HepG2 (cell line): ENCODE data around the gene TWNK. TPM values are rescaled to one million over a fixed set of nuclear protein-coding genes. Genes with fewer than 3 reads are reported as not detected.
A peak's percentile ranks its signal among the peaks of the same experiment; 100 is the strongest.

Experiments
- ATF7 ChIP-seq, 2 experiments: fragments of 450-650 bp in 1 of 2; sonication (generic) in 1 of 2; formaldehyde crosslinking in 1 of 2; IDR thresholded peaks; 2 replicates each; pipeline versions ENCODE4 v1.4.0 to v1.6.1; 2016 to 2020; ENCODE audit warnings: antibody characterized with exemption in 1 of 2, mild to moderate bottlenecking in 1 of 2, missing genetic modification reagents in 1 of 2
- CBX1 ChIP-seq: IDR thresholded peaks from one replicate; pipeline ENCODE4 v1.6.1; 2016; ENCODE audit warnings: antibody characterized with exemption, low read depth
- CREB1 ChIP-seq, 2 experiments: fragments of 450-650 bp in 1 of 2; IDR thresholded peaks; 2 replicates each; pipeline ENCODE4 v1.6.1; 2016 to 2017; ENCODE audit warnings: control low read depth in 1 of 2, mild to moderate bottlenecking in 1 of 2, missing compliant biosample characterization in 1 of 2, missing genetic modification characterization in 1 of 2
- POLR2AphosphoS2 ChIP-seq: IDR thresholded peaks from 2 replicates; pipeline ENCODE4 v1.6.1; 2011; ENCODE audit warnings: low read depth, low read length, improper control_type of control experiment
- SP2 ChIP-seq: sonication (generic); formaldehyde crosslinking; IDR thresholded peaks from 2 replicates; pipeline ENCODE4 v1.5.1; 2020; ENCODE audit warnings: mild to moderate bottlenecking, missing genetic modification reagents
- TRIM24 ChIP-seq: sonication (generic); formaldehyde crosslinking; IDR thresholded peaks from 2 replicates; pipeline ENCODE4 v1.8.0; 2022; ENCODE audit warnings: mild to moderate bottlenecking, missing genetic modification reagents
- ZNF550 ChIP-seq: sonication (generic); formaldehyde crosslinking; IDR thresholded peaks from 2 replicates; pipeline ENCODE4 v1.4.0; 2020; ENCODE audit warnings: mild to moderate bottlenecking, missing genetic modification reagents, borderline replicate concordance
- polyA plus RNA-seq, 8 experiments: library from polyadenylated mRNA; depleted of rRNA in 3 of 8; stranded (reverse) in 7 of 8; unstranded in 1 of 8; fragments of >200 nt; fragmentation: Illumina TruSeq in 4 of 8; extraction: Trizol in 4 of 8; gene quantifications; 2 replicates each; pipeline versions ENCODE4 v1.2.1 to v1.2.3, GENCODE V29; 2011 to 2016; ENCODE audit warnings: low read depth in 4 of 8, missing spikeins in 1 of 8, mixed read lengths in 1 of 8; ENCODE audit not compliant: insufficient read depth in 1 of 8
- total RNA-seq, 5 experiments: library from RNA; depleted of rRNA; stranded (reverse); fragments of >200 nt; fragmentation: Illumina TruSeq; extraction: Trizol; gene quantifications; 2 replicates each; pipeline ENCODE4 v1.2.3, GENCODE V29; 2016; ENCODE audit warnings: low read depth in 1 of 5
- TF ChIP-seq, protein P1 (sequence below): sonication (generic); formaldehyde crosslinking; IDR thresholded peaks from 2 replicates; pipeline ENCODE4 v1.4.0; 2020; ENCODE audit warnings: missing genetic modification reagents, borderline replicate concordance
- TF ChIP-seq, protein P2 (sequence below): sonication (generic); formaldehyde crosslinking; conservative IDR thresholded peaks from 2 replicates; pipeline ENCODE4 v1.4.0; 2020; ENCODE audit warnings: mild to moderate bottlenecking, missing genetic modification reagents, moderate library complexity
- TF ChIP-seq, protein P3 (sequence below): sonication (generic); formaldehyde crosslinking; IDR thresholded peaks from 2 replicates; pipeline ENCODE4 v1.9.0; 2022; ENCODE audit warnings: low read depth, missing genetic modification reagents
- TF ChIP-seq, protein P4 (sequence below): sonication (generic); formaldehyde crosslinking; IDR thresholded peaks from 2 replicates; pipeline ENCODE4 v1.5.0; 2020; ENCODE audit warnings: mild to moderate bottlenecking, missing genetic modification reagents
- TF ChIP-seq, protein P5 (sequence below): sonication (generic); IDR thresholded peaks from 2 replicates; pipeline ENCODE4 v1.6.1; 2016; ENCODE audit warnings: low read depth, borderline replicate concordance

Gene TWNK
- total and polyA plus RNA-seq, 2 of the 13 experiments (the other 11 are each of a cell fraction or from before 2014, with no cell fraction given) = 10.7 to 16.5 TPM

DNA sequence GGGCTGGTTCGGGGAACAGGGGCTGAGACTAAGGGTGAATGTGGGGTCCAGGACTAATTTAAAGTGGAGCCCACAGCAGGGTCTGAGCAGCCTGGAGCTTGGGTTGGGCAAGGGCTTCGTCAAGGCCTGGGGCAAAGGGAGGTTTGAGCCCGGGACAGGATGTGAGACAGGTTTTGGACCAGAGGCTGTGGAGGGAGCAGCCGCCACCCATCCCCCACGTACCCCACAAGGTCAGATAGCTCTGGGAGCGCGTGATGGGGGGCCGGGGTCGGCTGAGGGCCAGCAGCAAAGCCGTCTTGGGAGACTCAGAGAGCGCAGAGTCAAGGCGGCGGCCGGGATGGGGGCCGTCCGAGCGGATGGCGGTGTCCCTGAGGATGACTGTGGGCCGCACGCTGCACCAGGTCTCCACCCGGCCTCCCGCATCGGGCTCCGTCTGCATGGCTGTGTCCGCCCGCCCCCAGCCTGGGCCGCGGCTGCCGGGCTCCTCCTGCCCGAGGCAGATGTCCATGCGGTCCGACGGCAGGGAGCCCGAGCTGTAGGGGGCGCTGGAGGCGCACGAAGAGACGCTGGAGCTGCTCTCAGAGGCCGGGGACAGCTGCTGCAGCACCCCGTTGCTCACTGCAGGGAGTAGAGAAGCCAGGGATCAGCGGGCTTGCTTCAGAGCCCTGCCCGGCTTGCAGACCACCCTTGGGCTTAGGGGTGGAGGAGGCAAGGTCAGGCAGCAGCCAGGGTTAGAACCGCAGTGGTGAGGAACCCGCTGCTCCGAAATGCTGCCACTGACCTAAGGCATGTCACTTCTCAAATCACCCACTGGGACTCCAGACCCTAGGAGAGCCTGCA, 31.5 kb downstream of the TWNK start (continued):
- no peak for TF ChIP-seq ZNF550 (CRISPR knock-in tag)
- no peak for TF ChIP-seq CREB1 (IDR thresholded peaks at IDR 0.05)
- no peak for TF ChIP-seq CREB1 (CRISPR knock-in tag; IDR thresholded peaks at IDR 0.05)
- TF ChIP-seq, protein P1, sequence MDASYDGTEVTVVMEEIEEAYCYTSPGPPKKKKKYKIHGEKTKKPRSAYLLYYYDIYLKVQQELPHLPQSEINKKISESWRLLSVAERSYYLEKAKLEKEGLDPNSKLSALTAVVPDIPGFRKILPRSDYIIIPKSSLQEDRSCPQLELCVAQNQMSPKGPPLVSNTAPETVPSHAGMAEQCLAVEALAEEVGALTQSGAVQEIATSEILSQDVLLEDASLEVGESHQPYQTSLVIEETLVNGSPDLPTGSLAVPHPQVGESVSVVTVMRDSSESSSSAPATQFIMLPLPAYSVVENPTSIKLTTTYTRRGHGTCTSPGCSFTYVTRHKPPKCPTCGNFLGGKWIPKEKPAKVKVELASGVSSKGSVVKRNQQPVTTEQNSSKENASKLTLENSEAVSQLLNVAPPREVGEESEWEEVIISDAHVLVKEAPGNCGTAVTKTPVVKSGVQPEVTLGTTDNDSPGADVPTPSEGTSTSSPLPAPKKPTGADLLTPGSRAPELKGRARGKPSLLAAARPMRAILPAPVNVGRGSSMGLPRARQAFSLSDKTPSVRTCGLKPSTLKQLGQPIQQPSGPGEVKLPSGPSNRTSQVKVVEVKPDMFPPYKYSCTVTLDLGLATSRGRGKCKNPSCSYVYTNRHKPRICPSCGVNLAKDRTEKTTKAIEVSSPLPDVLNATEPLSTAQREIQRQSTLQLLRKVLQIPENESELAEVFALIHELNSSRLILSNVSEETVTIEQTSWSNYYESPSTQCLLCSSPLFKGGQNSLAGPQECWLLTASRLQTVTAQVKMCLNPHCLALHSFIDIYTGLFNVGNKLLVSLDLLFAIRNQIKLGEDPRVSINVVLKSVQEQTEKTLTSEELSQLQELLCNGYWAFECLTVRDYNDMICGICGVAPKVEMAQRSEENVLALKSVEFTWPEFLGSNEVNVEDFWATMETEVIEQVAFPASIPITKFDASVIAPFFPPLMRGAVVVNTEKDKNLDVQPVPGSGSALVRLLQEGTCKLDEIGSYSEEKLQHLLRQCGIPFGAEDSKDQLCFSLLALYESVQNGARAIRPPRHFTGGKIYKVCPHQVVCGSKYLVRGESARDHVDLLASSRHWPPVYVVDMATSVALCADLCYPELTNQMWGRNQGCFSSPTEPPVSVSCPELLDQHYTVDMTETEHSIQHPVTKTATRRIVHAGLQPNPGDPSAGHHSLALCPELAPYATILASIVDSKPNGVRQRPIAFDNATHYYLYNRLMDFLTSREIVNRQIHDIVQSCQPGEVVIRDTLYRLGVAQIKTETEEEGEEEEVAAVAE = 0 out of 2 replicates have a peak, but pooled peaks have one; percentile 26
- TF ChIP-seq, protein P2, sequence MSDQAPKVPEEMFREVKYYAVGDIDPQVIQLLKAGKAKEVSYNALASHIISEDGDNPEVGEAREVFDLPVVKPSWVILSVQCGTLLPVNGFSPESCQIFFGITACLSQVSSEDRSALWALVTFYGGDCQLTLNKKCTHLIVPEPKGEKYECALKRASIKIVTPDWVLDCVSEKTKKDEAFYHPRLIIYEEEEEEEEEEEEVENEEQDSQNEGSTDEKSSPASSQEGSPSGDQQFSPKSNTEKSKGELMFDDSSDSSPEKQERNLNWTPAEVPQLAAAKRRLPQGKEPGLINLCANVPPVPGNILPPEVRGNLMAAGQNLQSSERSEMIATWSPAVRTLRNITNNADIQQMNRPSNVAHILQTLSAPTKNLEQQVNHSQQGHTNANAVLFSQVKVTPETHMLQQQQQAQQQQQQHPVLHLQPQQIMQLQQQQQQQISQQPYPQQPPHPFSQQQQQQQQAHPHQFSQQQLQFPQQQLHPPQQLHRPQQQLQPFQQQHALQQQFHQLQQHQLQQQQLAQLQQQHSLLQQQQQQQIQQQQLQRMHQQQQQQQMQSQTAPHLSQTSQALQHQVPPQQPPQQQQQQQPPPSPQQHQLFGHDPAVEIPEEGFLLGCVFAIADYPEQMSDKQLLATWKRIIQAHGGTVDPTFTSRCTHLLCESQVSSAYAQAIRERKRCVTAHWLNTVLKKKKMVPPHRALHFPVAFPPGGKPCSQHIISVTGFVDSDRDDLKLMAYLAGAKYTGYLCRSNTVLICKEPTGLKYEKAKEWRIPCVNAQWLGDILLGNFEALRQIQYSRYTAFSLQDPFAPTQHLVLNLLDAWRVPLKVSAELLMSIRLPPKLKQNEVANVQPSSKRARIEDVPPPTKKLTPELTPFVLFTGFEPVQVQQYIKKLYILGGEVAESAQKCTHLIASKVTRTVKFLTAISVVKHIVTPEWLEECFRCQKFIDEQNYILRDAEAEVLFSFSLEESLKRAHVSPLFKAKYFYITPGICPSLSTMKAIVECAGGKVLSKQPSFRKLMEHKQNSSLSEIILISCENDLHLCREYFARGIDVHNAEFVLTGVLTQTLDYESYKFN (CRISPR knock-in tag) = no peak
- TF ChIP-seq CBX1 = no peak
- no peak for TF ChIP-seq TRIM24 (CRISPR knock-in tag)
- TF ChIP-seq ATF7 (IDR thresholded peaks at IDR 0.05) = no peak
- no peak for TF ChIP-seq ATF7 (CRISPR knock-in tag; IDR thresholded peaks at IDR 0.05)
- TF ChIP-seq SP2 (CRISPR knock-in tag) = no peak
- TF ChIP-seq, protein P3, sequence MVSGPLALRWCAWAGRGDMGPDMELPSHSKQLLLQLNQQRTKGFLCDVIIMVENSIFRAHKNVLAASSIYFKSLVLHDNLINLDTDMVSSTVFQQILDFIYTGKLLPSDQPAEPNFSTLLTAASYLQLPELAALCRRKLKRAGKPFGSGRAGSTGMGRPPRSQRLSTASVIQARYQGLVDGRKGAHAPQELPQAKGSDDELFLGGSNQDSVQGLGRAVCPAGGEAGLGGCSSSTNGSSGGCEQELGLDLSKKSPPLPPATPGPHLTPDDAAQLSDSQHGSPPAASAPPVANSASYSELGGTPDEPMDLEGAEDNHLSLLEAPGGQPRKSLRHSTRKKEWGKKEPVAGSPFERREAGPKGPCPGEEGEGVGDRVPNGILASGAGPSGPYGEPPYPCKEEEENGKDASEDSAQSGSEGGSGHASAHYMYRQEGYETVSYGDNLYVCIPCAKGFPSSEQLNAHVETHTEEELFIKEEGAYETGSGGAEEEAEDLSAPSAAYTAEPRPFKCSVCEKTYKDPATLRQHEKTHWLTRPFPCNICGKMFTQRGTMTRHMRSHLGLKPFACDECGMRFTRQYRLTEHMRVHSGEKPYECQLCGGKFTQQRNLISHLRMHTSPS (CRISPR knock-in tag) = peak; percentile 47
- no peak for TF ChIP-seq POLR2AphosphoS2
- TF ChIP-seq, protein P4, sequence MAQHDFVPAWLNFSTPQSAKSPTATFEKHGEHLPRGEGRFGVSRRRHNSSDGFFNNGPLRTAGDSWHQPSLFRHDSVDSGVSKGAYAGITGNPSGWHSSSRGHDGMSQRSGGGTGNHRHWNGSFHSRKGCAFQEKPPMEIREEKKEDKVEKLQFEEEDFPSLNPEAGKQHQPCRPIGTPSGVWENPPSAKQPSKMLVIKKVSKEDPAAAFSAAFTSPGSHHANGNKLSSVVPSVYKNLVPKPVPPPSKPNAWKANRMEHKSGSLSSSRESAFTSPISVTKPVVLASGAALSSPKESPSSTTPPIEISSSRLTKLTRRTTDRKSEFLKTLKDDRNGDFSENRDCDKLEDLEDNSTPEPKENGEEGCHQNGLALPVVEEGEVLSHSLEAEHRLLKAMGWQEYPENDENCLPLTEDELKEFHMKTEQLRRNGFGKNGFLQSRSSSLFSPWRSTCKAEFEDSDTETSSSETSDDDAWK (CRISPR knock-in tag) = no peak
- TF ChIP-seq, protein P5, sequence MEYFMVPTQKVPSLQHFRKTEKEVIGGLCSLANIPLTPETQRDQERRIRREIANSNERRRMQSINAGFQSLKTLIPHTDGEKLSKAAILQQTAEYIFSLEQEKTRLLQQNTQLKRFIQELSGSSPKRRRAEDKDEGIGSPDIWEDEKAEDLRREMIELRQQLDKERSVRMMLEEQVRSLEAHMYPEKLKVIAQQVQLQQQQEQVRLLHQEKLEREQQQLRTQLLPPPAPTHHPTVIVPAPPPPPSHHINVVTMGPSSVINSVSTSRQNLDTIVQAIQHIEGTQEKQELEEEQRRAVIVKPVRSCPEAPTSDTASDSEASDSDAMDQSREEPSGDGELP = peak; percentile 66; the same call in 1 of the 2 replicates
